GM19455 (cell line): ENCODE results near the gene ESR2.
"Not testable (repeated sequence)": the region's sequence is repeated elsewhere in the genome, so short reads cannot be mapped to it uniquely, and the experiment has no call there.

Experiments used
- ATAC-seq: cut with Tn5 transposase; IDR thresholded peaks from one replicate; pipeline ENCODE4 v1.9.1; 2021; ENCODE audit not compliant: unreplicated experiment

ESR2 gene

GRCh38 chr14:64045091-64045490 is 249.1 kb downstream of the ESR2 start:
- no peak for ATAC-seq

GRCh38 chr14:64043296-64043695 is 250.9 kb downstream of the ESR2 start:
- ATAC-seq = not testable (repeated sequence)

GRCh38 chr14:64040044-64040443 is 254.1 kb downstream of the ESR2 start:
- no peak for ATAC-seq

GRCh38 chr14:64038841-64039542 is 255.2 kb downstream of the ESR2 start:
- ATAC-seq = no peak

- not testable (repeated sequence) for ATAC-seq
Measured at GRCh38 chr14:64037869-64038745, 256.1 kb downstream of the ESR2 start.

GRCh38 chr14:64035143-64035542 is 259.0 kb downstream of the ESR2 start:
- no peak for ATAC-seq
